Eye (tissue), 1 donor: Measurements from ENCODE around the gene MED13L.

ENCODE experiments used
- DNase-seq: peaks from one replicate; pipeline ENCODE4 v3.0.0-alpha.2; 2015

MED13L gene

GRCh38 chr12:116177017-116177416 lies 100.5 kb downstream of the MED13L start:
- no peak for DNase-seq

- DNase-seq: no peak
These were observed 102.6 kb downstream of the MED13L start for GRCh38 chr12:116174904-116175303.

GRCh38 chr12:116174006-116174405 lies 103.5 kb downstream of the MED13L start:
- no peak for DNase-seq

GRCh38 chr12:116172224-116172849 lies 105.2 kb downstream of the MED13L start:
- no peak for DNase-seq

- DNase-seq: no peak
These were observed 105.9 kb downstream of the MED13L start for GRCh38 chr12:116171549-116171948.

- no peak for DNase-seq
These were observed 108.4 kb downstream of the MED13L start for GRCh38 chr12:116169071-116169470.

GRCh38 chr12:116166306-116166705 lies 111.2 kb downstream of the MED13L start:
- DNase-seq: no peak

GRCh38 chr12:116165036-116165425 lies 112.5 kb downstream of the MED13L start:
- no peak for DNase-seq

- no peak for DNase-seq
These were observed 113.0 kb downstream of the MED13L start for GRCh38 chr12:116164250-116165035.

GRCh38 chr12:116162071-116162470 lies 115.4 kb downstream of the MED13L start:
- no peak for DNase-seq

GRCh38 chr12:116161588-116161987 lies 115.9 kb downstream of the MED13L start:
- no peak for DNase-seq

GRCh38 chr12:116160883-116161458 lies 116.5 kb downstream of the MED13L start:
- DNase-seq: no peak

GRCh38 chr12:116160231-116160630 lies 117.3 kb downstream of the MED13L start:
- DNase-seq: no peak

- DNase-seq: no peak
These were observed 117.8 kb downstream of the MED13L start for GRCh38 chr12:116159593-116160200.

GRCh38 chr12:116159175-116159574 lies 118.3 kb downstream of the MED13L start:
- DNase-seq: peak; percentile 68

GRCh38 chr12:116157845-116158267 lies 119.6 kb downstream of the MED13L start:
- no peak for DNase-seq

- no peak for DNase-seq
These were observed 120.9 kb downstream of the MED13L start for GRCh38 chr12:116156614-116157013.

GRCh38 chr12:116155383-116155782 lies 122.1 kb downstream of the MED13L start:
- DNase-seq: no peak

- DNase-seq: no peak
These were observed 123.5 kb downstream of the MED13L start for GRCh38 chr12:116153983-116154382.

- DNase-seq: no peak
These were observed 124.4 kb downstream of the MED13L start for GRCh38 chr12:116153113-116153512.

- DNase-seq: no peak
These were observed 125.2 kb downstream of the MED13L start for GRCh38 chr12:116152268-116152667.

- no peak for DNase-seq
These were observed 127.0 kb downstream of the MED13L start for GRCh38 chr12:116150452-116150851.

- DNase-seq: peak; percentile 61
These were observed 127.5 kb downstream of the MED13L start for GRCh38 chr12:116150001-116150400.

GRCh38 chr12:116148844-116149243 lies 128.6 kb downstream of the MED13L start:
- DNase-seq: no peak
